Smooth muscle cell (in vitro differentiated cells): ENCODE data around the gene OSTC. TPM values are rescaled to one million over a fixed set of nuclear protein-coding genes. Genes with fewer than 3 reads are reported as not detected.

Source experiments
- DNase-seq: peaks from one replicate; lab custom pipeline; 2025; ENCODE audit not compliant: unreplicated experiment; lab: John Stamatoyannopoulos, UW
- H2AFZ ChIP-seq: fragments of 200-600 bp; sonication (generic); 2 replicates; pipeline ENCODE4 v1.6.0; 2016; ENCODE audit warnings: antibody characterized with exemption, low read depth, mild to moderate bottlenecking
- H3F3A ChIP-seq: fragments of 200-600 bp; sonication (generic); 2 replicates; pipeline ENCODE4 v1.6.0; 2017; ENCODE audit warnings: antibody characterized with exemption, low read depth
- H3K27ac ChIP-seq: fragments of 200-600 bp; sonication (generic); 2 replicates; pipeline ENCODE4 v1.5.1; 2016; ENCODE audit warnings: low read depth, mild to moderate bottlenecking
- H3K27me3 ChIP-seq: fragments of 200-600 bp; sonication (generic); 2 replicates; pipeline ENCODE4 v1.6.1; 2016; ENCODE audit warnings: low read depth, mild to moderate bottlenecking
- H3K36me3 ChIP-seq: fragments of 200-600 bp; sonication (generic); 2 replicates; pipeline ENCODE4 v1.5.1; 2016; ENCODE audit warnings: low read depth
- H3K4me1 ChIP-seq: fragments of 200-600 bp; sonication (generic); 2 replicates; pipeline ENCODE4 v1.5.1; 2016; ENCODE audit warnings: low read depth
- H3K4me2 ChIP-seq: fragments of 200-600 bp; sonication (generic); 2 replicates; pipeline ENCODE4 v1.6.0; 2016; ENCODE audit warnings: mild to moderate bottlenecking
- H3K4me3 ChIP-seq: fragments of 200-600 bp; sonication (generic); 2 replicates; pipeline ENCODE4 v1.5.1; 2016; ENCODE audit warnings: mild to moderate bottlenecking
- H3K79me2 ChIP-seq: fragments of 200-600 bp; sonication (generic); 2 replicates; pipeline ENCODE4 v1.6.0; 2016; ENCODE audit warnings: low read depth, mild to moderate bottlenecking
- H3K9ac ChIP-seq: fragments of 200-600 bp; sonication (generic); 2 replicates; pipeline ENCODE4 v1.6.0; 2016; ENCODE audit warnings: low read depth
- H3K9me3 ChIP-seq: fragments of 200-600 bp; sonication (generic); replicated peaks from 2 replicates; pipeline ENCODE4 v1.5.1; 2016; ENCODE audit warnings: low read depth
- H4K20me1 ChIP-seq: fragments of 200-600 bp; sonication (generic); 2 replicates; pipeline ENCODE4 v1.6.0; 2016; ENCODE audit warnings: low read depth
- WGBS: methylation state at CpG from one replicate; pipeline ENCODE4 v1.1.7; 2016; ENCODE audit warnings: low lambda C conversion rate; 5-methylcytosine and 5-hydroxymethylcytosine counted together
- polyA plus RNA-seq: library from polyadenylated mRNA; unstranded; fragments of >200 nt; fragmentation: Nextera tagmentation; extraction: Ambion mirVana; gene quantifications from 2 replicates; pipeline ENCODE4 v1.2.1, GENCODE V29; 2016
- total RNA-seq: library from RNA; depleted of rRNA; stranded (reverse); fragments of >200 nt; gene quantifications from 2 replicates; pipeline ENCODE4 v1.2.3, GENCODE V29; 2014
- TF ChIP-seq, protein P1 (sequence below): fragments of 200-600 bp; sonication (generic); IDR thresholded peaks from 2 replicates; pipeline ENCODE4 v1.5.1; 2017; ENCODE audit warnings: borderline replicate concordance, mild to moderate bottlenecking, antibody characterized with exemption; ENCODE audit not compliant: insufficient read depth, poor library complexity, severe bottlenecking

Gene OSTC
- total and polyA plus RNA-seq, 2 experiments from 2014 or later = 754 to 765 TPM

DNA sequence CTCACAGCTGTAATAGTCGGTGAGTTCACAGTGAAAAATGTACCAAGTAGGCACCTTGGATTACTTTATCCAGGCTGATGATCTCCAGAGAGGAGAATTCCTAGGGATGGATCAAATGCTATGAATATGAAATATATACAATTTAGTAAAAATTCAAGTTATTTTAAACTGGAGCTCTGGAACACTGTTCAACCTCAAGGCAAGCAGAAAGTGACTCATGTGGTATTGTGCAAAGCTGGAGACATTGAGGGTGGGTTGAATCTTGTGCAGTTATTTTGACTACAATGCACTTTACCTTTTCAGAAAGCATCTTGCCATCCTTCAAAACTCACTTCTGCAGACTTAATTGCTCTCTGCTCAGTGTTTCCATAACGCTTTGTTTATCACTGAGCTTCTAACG is 43.4 kb downstream of the OSTC start:
- DNase-seq = no peak
- Histone ChIP-seq H4K20me1 (no peaks in the 10 kb centered on the region), H3K4me2 (no peak overlapping the region), H2AFZ (no peak overlapping the region), H3K79me2 (no peaks in the 10 kb centered on the region), H3K4me1 (no peaks in the 10 kb centered on the region), H3K9me3 (no peaks in the 10 kb centered on the region), H3K27ac (no peak overlapping the region), H3K27me3 (no peaks in the 10 kb centered on the region), H3K9ac (no peak overlapping the region), H3K4me3 (no peak overlapping the region), H3F3A (no peaks in the 10 kb centered on the region), H3K36me3 (no peaks in the 10 kb centered on the region)
- TF ChIP-seq, protein P1, sequence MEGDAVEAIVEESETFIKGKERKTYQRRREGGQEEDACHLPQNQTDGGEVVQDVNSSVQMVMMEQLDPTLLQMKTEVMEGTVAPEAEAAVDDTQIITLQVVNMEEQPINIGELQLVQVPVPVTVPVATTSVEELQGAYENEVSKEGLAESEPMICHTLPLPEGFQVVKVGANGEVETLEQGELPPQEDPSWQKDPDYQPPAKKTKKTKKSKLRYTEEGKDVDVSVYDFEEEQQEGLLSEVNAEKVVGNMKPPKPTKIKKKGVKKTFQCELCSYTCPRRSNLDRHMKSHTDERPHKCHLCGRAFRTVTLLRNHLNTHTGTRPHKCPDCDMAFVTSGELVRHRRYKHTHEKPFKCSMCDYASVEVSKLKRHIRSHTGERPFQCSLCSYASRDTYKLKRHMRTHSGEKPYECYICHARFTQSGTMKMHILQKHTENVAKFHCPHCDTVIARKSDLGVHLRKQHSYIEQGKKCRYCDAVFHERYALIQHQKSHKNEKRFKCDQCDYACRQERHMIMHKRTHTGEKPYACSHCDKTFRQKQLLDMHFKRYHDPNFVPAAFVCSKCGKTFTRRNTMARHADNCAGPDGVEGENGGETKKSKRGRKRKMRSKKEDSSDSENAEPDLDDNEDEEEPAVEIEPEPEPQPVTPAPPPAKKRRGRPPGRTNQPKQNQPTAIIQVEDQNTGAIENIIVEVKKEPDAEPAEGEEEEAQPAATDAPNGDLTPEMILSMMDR = no peak
- 95% methylated on average over 3 of the region's 3 CpGs for WGBS

DNA sequence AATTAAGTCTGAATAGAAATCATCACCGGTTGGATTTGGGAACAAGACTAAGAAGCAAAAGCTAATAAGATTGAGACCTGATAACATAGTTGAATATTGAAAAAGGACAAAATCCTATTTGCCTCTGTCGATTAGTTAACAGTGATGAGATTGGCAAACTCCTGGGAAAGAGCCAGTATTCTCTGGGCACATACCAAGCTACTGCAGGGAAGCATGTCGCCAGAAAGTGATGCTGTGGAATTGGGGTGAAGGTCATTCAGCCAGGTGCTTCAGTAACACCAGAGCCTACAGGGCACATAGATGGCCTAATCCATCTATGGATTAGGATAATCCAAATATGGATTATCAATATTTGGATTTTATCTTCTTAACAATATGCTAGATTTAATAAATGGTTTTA is 44.0 kb downstream of the OSTC start:
- H3K27me3 ChIP-seq = no peaks in the 10 kb centered on the region
- WGBS = 89% methylated on average over 3 of the region's 3 CpGs
- H3K4me1 ChIP-seq = no peaks in the 10 kb centered on the region
- H3K27ac ChIP-seq = no peak overlapping the region
- H3K36me3 ChIP-seq = no peaks in the 10 kb centered on the region
- no peak overlapping the region for H3K9ac ChIP-seq
- H3K79me2 ChIP-seq = no peaks in the 10 kb centered on the region
- no peaks in the 10 kb centered on the region for H3K9me3 ChIP-seq
- no peak overlapping the region for H3K4me3 ChIP-seq
- no peaks in the 10 kb centered on the region for H4K20me1 ChIP-seq
- H3K4me2 ChIP-seq = no peak overlapping the region
- no peaks in the 10 kb centered on the region for H3F3A ChIP-seq
- H2AFZ ChIP-seq = no peak overlapping the region
- no peak for DNase-seq
- TF ChIP-seq, protein P1 = no peak

DNA sequence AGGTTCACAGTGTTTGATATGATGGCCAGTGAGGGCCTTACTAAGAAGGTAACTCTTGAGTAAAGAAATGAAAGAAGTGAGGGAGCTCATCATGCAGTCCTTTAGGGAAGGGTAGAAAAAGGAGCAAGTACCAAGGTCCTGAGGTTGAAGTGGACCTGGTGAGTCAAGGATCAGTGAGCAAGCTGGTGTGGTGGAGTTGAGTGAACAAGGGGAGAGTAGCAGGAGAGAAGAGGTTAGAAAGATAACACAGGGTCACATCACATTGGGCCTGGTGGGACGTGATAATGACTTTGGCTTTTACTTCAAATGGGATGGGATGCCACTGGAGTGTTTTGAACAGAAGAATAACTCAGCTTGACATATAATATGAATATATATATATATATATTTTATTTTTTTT is 44.7 kb downstream of the OSTC start:
- Histone ChIP-seq H3K79me2 (no peaks in the 10 kb centered on the region), H3K27ac (no peak overlapping the region), H3K36me3 (no peaks in the 10 kb centered on the region), H3K9ac (no peak overlapping the region), H3K4me3 (no peak overlapping the region), H3F3A (no peaks in the 10 kb centered on the region), H3K4me1 (no peaks in the 10 kb centered on the region), H2AFZ (no peak overlapping the region), H4K20me1 (no peaks in the 10 kb centered on the region), H3K27me3 (no peaks in the 10 kb centered on the region), H3K4me2 (no peak overlapping the region), H3K9me3 (no peaks in the 10 kb centered on the region)
- WGBS = 92% methylated on average over 1 of the region's 1 CpG
- no peak for DNase-seq
- TF ChIP-seq, protein P1 = no peak

DNA sequence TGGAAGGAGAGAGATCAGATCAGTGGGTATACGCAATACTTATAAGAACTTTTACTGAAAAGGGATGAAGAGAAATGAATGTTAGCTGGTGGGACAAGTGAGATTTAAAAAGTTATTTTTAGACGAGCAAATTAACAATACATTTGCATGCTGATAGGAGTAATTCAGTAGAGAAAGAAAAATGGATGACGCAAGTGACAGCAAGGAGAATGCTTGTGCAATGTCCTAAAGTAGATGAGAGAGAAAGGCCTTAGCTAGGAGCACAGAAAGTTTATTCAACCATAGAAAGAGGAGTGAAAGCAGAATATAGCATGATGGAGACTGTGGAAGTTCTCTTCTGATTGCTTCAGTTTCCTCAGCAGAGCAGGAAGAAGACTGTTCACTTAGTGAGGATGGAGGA is 45.8 kb downstream of the OSTC start:
- no peak overlapping the region for H2AFZ ChIP-seq
- DNase-seq = no peak
- 89% methylated on average over 3 of the region's 3 CpGs for WGBS
- no peak overlapping the region for H3K27ac ChIP-seq
- TF ChIP-seq, protein P1 = no peak
- H3F3A ChIP-seq = no peaks in the 10 kb centered on the region
- no peak overlapping the region for H3K9ac ChIP-seq
- no peak overlapping the region for H3K4me3 ChIP-seq
- no peak overlapping the region for H3K4me2 ChIP-seq
- no peaks in the 10 kb centered on the region for H3K36me3 ChIP-seq
- no peaks in the 10 kb centered on the region for H3K9me3 ChIP-seq
- no peaks in the 10 kb centered on the region for H3K27me3 ChIP-seq
- no peaks in the 10 kb centered on the region for H3K4me1 ChIP-seq
- no peaks in the 10 kb centered on the region for H3K79me2 ChIP-seq
- no peaks in the 10 kb centered on the region for H4K20me1 ChIP-seq
